ENCODE measurements around the gene COG8. TPM values are rescaled to one million over a fixed set of nuclear protein-coding genes. Genes with fewer than 3 reads are reported as not detected.

COG8 gene
- total and polyA plus RNA-seq, 4 donors, result 11.2 to 37.4 (median 24.2) TPM

DNA sequence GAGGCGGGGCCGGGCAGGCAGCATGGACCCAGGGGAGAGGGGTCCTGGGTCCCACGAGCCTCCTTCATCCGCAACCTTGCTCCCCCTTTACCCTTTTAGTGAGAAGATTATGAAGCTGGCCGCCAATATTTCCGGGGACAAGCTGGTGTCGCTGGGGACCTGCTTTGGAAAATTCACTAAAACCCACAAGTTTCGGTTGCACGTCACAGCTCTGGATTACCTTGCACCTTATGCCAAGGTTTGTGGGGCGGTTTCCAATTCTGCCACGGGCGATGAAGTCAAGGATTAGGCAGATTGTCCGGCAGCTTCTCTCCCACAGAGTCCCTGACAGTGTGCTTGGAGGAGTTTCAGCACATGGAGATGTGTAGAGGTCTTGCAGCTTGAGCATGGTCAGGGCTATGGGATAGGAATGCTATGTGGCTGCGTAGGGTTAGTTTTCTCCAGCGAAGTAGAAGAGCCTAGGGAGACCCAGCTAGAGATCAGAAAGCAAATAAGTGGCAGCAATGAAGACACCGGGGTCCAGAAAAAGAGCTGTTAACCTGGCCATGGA lies 806 bp upstream of the COG8 start (continued):
- TF ChIP-seq HNF4G (IDR thresholded peaks at IDR 0.05) (no peak), SP1 (IDR thresholded peaks at IDR 0.05) (no peak)

DNA sequence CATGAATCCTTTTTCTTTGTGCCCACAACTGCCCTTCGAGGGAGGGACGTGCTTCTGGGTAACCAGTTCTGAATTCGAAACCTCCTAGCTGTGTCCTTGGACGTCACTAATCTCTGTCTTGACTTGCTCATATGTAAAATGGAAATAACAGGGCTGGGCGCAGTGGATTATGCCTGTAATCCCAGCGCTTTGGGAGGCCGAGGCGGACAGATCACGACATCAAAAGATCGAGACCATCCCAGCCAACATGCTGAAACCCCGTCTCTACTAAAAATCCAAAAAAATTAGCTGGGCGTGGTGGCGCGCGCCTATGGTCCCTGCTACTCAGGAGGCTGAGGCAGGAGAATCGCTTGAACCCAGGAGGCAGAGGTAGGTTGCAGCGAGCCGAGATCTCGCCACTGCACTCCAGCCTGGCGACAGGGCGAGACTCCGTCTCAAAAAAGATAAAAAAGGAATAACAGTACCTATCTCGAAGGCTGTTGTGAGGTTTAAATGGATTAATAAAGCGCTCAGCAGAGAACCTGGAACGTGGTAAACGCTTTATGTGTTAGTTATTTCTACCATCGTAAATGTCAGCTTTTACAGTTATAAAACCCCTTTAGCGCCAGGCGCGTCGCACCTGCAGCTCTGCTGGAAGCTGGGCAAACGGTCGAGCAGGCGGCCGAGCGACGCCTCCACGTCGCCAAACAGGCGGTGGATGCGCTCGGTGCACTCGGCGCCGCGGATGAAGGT lies 641 bp downstream of the COG8 start:
- H3K4me1 ChIP-seq (ENCODE audit: control insufficient read depth in 4 of 4, insufficient read depth in 4 of 4, low read length in 3 of 4), result peaks cover 7 to 35% (median 21%) of the 10 kb centered on the region in 4 donors
- H3K4me3 ChIP-seq (ENCODE audit: low read depth in 1 of 3, low read length in 3 of 3), result peak overlapping the region; percentile 69 to 94 (median 90)
- peak overlapping the region; percentile 90 for H3K27ac ChIP-seq (ENCODE audit: low read depth in 1 of 2, low read length in 2 of 2)
- TF ChIP-seq RAD21 (IDR thresholded peaks at IDR 0.05) (no peak), RXRA (IDR thresholded peaks at IDR 0.05) (no peak), TAF1 (conservative IDR thresholded peaks at IDR 0.05) (no peak), EGR1 (IDR thresholded peaks at IDR 0.05; ENCODE audit: low read depth in 2 of 2) (no peak)
- TF ChIP-seq, protein P1, sequence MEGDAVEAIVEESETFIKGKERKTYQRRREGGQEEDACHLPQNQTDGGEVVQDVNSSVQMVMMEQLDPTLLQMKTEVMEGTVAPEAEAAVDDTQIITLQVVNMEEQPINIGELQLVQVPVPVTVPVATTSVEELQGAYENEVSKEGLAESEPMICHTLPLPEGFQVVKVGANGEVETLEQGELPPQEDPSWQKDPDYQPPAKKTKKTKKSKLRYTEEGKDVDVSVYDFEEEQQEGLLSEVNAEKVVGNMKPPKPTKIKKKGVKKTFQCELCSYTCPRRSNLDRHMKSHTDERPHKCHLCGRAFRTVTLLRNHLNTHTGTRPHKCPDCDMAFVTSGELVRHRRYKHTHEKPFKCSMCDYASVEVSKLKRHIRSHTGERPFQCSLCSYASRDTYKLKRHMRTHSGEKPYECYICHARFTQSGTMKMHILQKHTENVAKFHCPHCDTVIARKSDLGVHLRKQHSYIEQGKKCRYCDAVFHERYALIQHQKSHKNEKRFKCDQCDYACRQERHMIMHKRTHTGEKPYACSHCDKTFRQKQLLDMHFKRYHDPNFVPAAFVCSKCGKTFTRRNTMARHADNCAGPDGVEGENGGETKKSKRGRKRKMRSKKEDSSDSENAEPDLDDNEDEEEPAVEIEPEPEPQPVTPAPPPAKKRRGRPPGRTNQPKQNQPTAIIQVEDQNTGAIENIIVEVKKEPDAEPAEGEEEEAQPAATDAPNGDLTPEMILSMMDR (IDR thresholded peaks at IDR 0.05; ENCODE audit: low read depth, low read length, missing input control), result peak; percentile 6
- TF ChIP-seq, protein P2, sequence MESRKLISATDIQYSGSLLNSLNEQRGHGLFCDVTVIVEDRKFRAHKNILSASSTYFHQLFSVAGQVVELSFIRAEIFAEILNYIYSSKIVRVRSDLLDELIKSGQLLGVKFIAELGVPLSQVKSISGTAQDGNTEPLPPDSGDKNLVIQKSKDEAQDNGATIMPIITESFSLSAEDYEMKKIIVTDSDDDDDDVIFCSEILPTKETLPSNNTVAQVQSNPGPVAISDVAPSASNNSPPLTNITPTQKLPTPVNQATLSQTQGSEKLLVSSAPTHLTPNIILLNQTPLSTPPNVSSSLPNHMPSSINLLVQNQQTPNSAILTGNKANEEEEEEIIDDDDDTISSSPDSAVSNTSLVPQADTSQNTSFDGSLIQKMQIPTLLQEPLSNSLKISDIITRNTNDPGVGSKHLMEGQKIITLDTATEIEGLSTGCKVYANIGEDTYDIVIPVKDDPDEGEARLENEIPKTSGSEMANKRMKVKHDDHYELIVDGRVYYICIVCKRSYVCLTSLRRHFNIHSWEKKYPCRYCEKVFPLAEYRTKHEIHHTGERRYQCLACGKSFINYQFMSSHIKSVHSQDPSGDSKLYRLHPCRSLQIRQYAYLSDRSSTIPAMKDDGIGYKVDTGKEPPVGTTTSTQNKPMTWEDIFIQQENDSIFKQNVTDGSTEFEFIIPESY (IDR thresholded peaks at IDR 0.05), result no peak
- no peaks in the 10 kb centered on the region for H3K9me3 ChIP-seq (ENCODE audit: control insufficient read depth in 4 of 4, low read length in 3 of 4)
- H3K27me3 ChIP-seq (ENCODE audit: control insufficient read depth in 4 of 4, insufficient read depth in 4 of 4, low read length in 3 of 4), result no peaks in the 10 kb centered on the region
- WGBS, result 20% methylated on average over 46 of the region's 46 CpGs
- peak overlapping the region; percentile 85 to 91 for H3K9ac ChIP-seq (ENCODE audit: low read depth in 1 of 2, low read length in 2 of 2)
- no peak for DNase-seq (ENCODE audit: low spot score)
- peaks cover 11 to 45% (median 43%) of the 10 kb centered on the region in 4 donors for H3K36me3 ChIP-seq (ENCODE audit: control insufficient read depth in 4 of 4, insufficient read depth in 3 of 4, low read depth in 1 of 4, low read length in 3 of 4)

DNA sequence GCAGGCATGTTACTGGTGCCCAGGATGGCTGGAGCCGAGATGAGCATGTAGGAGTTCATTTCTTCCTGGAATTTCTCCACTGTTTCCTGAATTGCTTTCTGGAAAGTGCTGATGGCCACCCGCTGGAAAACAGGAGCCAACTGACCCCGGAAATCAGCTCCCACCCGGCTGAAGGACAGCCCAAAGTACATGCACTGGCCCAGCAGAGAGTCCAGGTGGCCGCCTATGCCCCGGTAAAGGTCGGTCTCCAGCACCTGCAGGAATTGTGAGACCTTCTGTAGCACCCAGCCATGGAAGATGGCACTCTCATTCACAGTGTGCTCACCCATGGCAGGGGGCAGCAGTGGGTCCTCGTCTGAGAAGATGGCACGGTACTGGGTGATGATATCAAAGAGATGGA lies 4.7 kb downstream of the COG8 start:
- Histone ChIP-seq H3K4me1 (ENCODE audit: control insufficient read depth in 4 of 4, insufficient read depth in 4 of 4, low read length in 3 of 4) (peaks cover 10 to 26% (median 18%) of the 10 kb centered on the region in 4 donors), H3K36me3 (ENCODE audit: control insufficient read depth in 4 of 4, insufficient read depth in 3 of 4, low read depth in 1 of 4, low read length in 3 of 4) (peaks cover 11 to 38% (median 29%) of the 10 kb centered on the region in 4 donors), H3K9me3 (ENCODE audit: control insufficient read depth in 4 of 4, low read length in 3 of 4) (no peaks in the 10 kb centered on the region), H3K27me3 (ENCODE audit: control insufficient read depth in 4 of 4, insufficient read depth in 4 of 4, low read length in 3 of 4) (no peaks in the 10 kb centered on the region), H3K27ac (ENCODE audit: low read depth in 1 of 2, low read length in 2 of 2) (no peak overlapping the region), H3K4me3 (ENCODE audit: low read depth in 1 of 3, low read length in 3 of 3) (no peak overlapping the region), H3K9ac (ENCODE audit: low read depth in 1 of 2, low read length in 2 of 2) (no peak overlapping the region)
- WGBS, result 96% methylated on average over 9 of the region's 9 CpGs
- DNase-seq (ENCODE audit: low spot score), result no peak
- TF ChIP-seq TAF1 (conservative IDR thresholded peaks at IDR 0.05), result no peak
- TF ChIP-seq FOXA1 (IDR thresholded peaks at IDR 0.05), result no peak
- TF ChIP-seq, protein P3, sequence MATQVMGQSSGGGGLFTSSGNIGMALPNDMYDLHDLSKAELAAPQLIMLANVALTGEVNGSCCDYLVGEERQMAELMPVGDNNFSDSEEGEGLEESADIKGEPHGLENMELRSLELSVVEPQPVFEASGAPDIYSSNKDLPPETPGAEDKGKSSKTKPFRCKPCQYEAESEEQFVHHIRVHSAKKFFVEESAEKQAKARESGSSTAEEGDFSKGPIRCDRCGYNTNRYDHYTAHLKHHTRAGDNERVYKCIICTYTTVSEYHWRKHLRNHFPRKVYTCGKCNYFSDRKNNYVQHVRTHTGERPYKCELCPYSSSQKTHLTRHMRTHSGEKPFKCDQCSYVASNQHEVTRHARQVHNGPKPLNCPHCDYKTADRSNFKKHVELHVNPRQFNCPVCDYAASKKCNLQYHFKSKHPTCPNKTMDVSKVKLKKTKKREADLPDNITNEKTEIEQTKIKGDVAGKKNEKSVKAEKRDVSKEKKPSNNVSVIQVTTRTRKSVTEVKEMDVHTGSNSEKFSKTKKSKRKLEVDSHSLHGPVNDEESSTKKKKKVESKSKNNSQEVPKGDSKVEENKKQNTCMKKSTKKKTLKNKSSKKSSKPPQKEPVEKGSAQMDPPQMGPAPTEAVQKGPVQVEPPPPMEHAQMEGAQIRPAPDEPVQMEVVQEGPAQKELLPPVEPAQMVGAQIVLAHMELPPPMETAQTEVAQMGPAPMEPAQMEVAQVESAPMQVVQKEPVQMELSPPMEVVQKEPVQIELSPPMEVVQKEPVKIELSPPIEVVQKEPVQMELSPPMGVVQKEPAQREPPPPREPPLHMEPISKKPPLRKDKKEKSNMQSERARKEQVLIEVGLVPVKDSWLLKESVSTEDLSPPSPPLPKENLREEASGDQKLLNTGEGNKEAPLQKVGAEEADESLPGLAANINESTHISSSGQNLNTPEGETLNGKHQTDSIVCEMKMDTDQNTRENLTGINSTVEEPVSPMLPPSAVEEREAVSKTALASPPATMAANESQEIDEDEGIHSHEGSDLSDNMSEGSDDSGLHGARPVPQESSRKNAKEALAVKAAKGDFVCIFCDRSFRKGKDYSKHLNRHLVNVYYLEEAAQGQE (IDR thresholded peaks at IDR 0.05), result no peak
- TF ChIP-seq, protein P4, sequence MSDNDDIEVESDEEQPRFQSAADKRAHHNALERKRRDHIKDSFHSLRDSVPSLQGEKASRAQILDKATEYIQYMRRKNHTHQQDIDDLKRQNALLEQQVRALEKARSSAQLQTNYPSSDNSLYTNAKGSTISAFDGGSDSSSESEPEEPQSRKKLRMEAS (IDR thresholded peaks at IDR 0.05), result no peak
